Ovary (tissue), 9 donors: Measurements from ENCODE around the gene PRSS38. TPM values are rescaled to one million over a fixed set of nuclear protein-coding genes. Genes with fewer than 3 reads are reported as not detected.

ENCODE experiments used
- DNase-seq, 5 donors: peaks; one replicate each; pipeline ENCODE4 v3.0.0-alpha.2; 2019 to 2020
- H3K27ac ChIP-seq, 2 donors: fragments of 200-600 bp; one replicate each; pipeline versions ENCODE4 v1.5.1 to v1.8.0; 2019 to 2022
- H3K27me3 ChIP-seq: fragments of 200-600 bp; one replicate; pipeline ENCODE4 v1.8.0; 2022
- H3K36me3 ChIP-seq: fragments of 200-600 bp; sonication (generic); one replicate; pipeline ENCODE4 v1.5.1; 2019
- H3K4me1 ChIP-seq: one replicate; pipeline ENCODE4 v1.8.1; 2013; ENCODE audit warnings: mild to moderate bottlenecking, moderate library complexity; ENCODE audit not compliant: insufficient read depth
- H3K4me3 ChIP-seq: fragments of 200-600 bp; sonication (generic); one replicate; pipeline ENCODE4 v1.5.1; 2017
- H3K9me3 ChIP-seq, 2 donors: fragments of 200-600 bp in 1 of 2; sonication (generic) in 1 of 2; one replicate each; pipeline versions ENCODE4 v1.5.1 to v1.8.1; 2013 to 2019; ENCODE audit warnings: mild to moderate bottlenecking in 1 of 2, moderate library complexity in 1 of 2
- EP300 ChIP-seq: sonication (generic); formaldehyde crosslinking; IDR thresholded peaks from one replicate; pipeline ENCODE4 v1.6.1; 2017; ENCODE audit warnings: antibody characterized with exemption
- POLR2A ChIP-seq: fragments of 450-650 bp; IDR thresholded peaks from one replicate; pipeline ENCODE4 v1.6.1; 2017; ENCODE audit warnings: antibody characterized with exemption, mild to moderate bottlenecking, moderate library complexity
- WGBS, 3 donors: extraction: QIAGEN DNeasy Blood & Tissue Kit in 1 of 3; methylation state at CpG; one replicate each; pipeline versions ENCODE4 v1.1.5 to v1.1.7; 2013 to 2017; 5-methylcytosine and 5-hydroxymethylcytosine counted together
- intact Hi-C, 4 donors: fragments of 100-400 bp; cut with DNase I; formaldehyde crosslinking; loops; one replicate each; pipeline versions ENCODE4 v1.11.0 to v1.15.1; 2022 to 2023
- polyA plus RNA-seq, 2 donors: library from polyadenylated mRNA; stranded (reverse); fragments of 200-250 nt in 1 of 2; fragments of 350-450 nt in 1 of 2; fragmentation: Illumina TruSeq in 1 of 2; extraction: RNeasy Lipid Tissue Mini Kit (QIAGEN cat#74804) in 1 of 2; gene quantifications; one replicate each; pipeline ENCODE4 v1.2.3, GENCODE V29; 2013 to 2014
- total RNA-seq, 7 donors: library from RNA; depleted of rRNA in 2 of 7; stranded (reverse); fragments of >200 nt in 2 of 7; fragmentation: NEBNext Ultra II Directional in 3 of 7; extraction: Animal tissue kit (Norgen Biotek cat#: 25700) in 3 of 7; gene quantifications; one replicate each; pipeline versions ENCODE4 v1.1.0 to v1.2.4, GENCODE V29; 2016 to 2023
- TF ChIP-seq, protein P1 (sequence below), 3 donors: fragments of 450-650 bp in 2 of 3; fragments of 200-600 bp in 1 of 3; IDR thresholded peaks; one replicate each; pipeline versions ENCODE4 v1.5.1 to v1.8.0; 2016 to 2022; ENCODE audit warnings: antibody characterized with exemption in 3 of 3, mild to moderate bottlenecking in 1 of 3
- donor health status: DM: no; HTN: no; CAD: no; lungs with moderate emphysema.
- donor health status: DM: no; HTN: no; CAD: no.
- donor health status: Bipolar disorder and iron deficiency.
- donor health status: DM: yes; HTN: yes; CAD: no.
- donor health status: DM: no; HTN: no; CAD: no.
- donor health status: DM: yes; HTN: yes; CAD: no.

Gene PRSS38
- total and polyA plus RNA-seq, 9 donors: not detected

- Histone ChIP-seq H3K4me1 (peaks cover 17% of the 10 kb centered on the region), H3K27me3 (no peaks in the 10 kb centered on the region), H3K4me3 (peak overlapping the region; percentile 41), H3K27ac (peak overlapping the region; percentile 17 to 76), H3K36me3 (no peaks in the 10 kb centered on the region), H3K9me3 (no peaks in the 10 kb centered on the region)
- no peak for TF ChIP-seq POLR2A
- no peak for TF ChIP-seq EP300
- TF ChIP-seq, protein P1, sequence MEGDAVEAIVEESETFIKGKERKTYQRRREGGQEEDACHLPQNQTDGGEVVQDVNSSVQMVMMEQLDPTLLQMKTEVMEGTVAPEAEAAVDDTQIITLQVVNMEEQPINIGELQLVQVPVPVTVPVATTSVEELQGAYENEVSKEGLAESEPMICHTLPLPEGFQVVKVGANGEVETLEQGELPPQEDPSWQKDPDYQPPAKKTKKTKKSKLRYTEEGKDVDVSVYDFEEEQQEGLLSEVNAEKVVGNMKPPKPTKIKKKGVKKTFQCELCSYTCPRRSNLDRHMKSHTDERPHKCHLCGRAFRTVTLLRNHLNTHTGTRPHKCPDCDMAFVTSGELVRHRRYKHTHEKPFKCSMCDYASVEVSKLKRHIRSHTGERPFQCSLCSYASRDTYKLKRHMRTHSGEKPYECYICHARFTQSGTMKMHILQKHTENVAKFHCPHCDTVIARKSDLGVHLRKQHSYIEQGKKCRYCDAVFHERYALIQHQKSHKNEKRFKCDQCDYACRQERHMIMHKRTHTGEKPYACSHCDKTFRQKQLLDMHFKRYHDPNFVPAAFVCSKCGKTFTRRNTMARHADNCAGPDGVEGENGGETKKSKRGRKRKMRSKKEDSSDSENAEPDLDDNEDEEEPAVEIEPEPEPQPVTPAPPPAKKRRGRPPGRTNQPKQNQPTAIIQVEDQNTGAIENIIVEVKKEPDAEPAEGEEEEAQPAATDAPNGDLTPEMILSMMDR (IDR thresholded peaks at IDR 0.05): no peak
- peak; percentile 80 to 89 (median 85) for DNase-seq
- 0 to 1% (median 1%) methylated on average over 58 to 60 of the region's 60 CpGs for WGBS, 3 donors
- intact Hi-C loops: loop anchor here in 1 of 4 donors (2.0 kb wide), 1 partner anchor 59 kb away; no protein-coding TSS in a partner anchor
Measured at GRCh38 chr1:227787513-227788270, 27.8 kb upstream of the PRSS38 start.

- TF ChIP-seq POLR2A: no peak
- TF ChIP-seq EP300: no peak
- TF ChIP-seq, protein P1 (IDR thresholded peaks at IDR 0.05): no peak
- peaks cover 19% of the 10 kb centered on the region for H3K4me1 ChIP-seq
- intact Hi-C loops: loop anchor here in 1 of 4 donors (2.0 kb wide), 1 partner anchor 60 kb away; no protein-coding TSS in a partner anchor
- WGBS, 3 donors: 1 to 2% (median 2%) methylated on average over 62 to 68 of the region's 68 CpGs
- DNase-seq: peak; percentile 62 to 81 (median 79)
- H3K27ac ChIP-seq: peak overlapping the region in 1 of 2 donors; percentile 76
- H3K27me3 ChIP-seq: no peaks in the 10 kb centered on the region
- no peaks in the 10 kb centered on the region for H3K36me3 ChIP-seq
- no peaks in the 10 kb centered on the region for H3K9me3 ChIP-seq
- H3K4me3 ChIP-seq: peak overlapping the region; percentile 41
Measured at GRCh38 chr1:227788271-227789083, 27.0 kb upstream of the PRSS38 start.

GRCh38 chr1:227789084-227790033 lies 26.1 kb upstream of the PRSS38 start:
- Histone ChIP-seq H3K36me3 (no peaks in the 10 kb centered on the region), H3K9me3 (no peaks in the 10 kb centered on the region), H3K4me3 (peak overlapping the region; percentile 41), H3K27me3 (no peaks in the 10 kb centered on the region), H3K27ac (peak overlapping the region in 1 of 2 donors; percentile 76), H3K4me1 (peaks cover 23% of the 10 kb centered on the region)
- peak in 1 of 5 donors; percentile 31 for DNase-seq
- intact Hi-C loops: loop anchor here in 1 of 4 donors (2.0 kb wide), 1 partner anchor 61 kb away; no protein-coding TSS in a partner anchor
- TF ChIP-seq EP300: no peak
- TF ChIP-seq, protein P1 (IDR thresholded peaks at IDR 0.05): no peak
- TF ChIP-seq POLR2A: no peak
- 62 to 69% (median 67%) methylated on average over 23 of the region's 23 CpGs for WGBS, 3 donors

DNA sequence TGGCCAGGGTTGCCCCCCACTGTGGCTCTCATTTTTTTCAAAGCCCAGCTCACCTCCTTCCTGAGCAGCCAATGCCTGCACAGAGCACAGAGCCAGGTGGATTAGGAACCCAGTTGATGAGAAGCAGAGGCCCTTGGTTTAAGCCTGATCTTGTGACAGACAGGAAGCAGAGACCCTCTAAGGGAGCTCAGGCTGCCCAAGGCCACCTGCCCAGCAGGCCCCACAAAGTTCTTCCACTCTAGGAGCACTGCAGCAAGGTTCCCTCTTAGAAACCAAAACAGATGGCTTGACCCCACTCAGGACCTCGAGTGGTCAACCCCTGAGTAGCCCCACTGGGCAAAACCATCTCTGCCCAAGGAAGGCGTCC lies 25.5 kb upstream of the PRSS38 start:
- Histone ChIP-seq H3K36me3 (no peaks in the 10 kb centered on the region), H3K4me3 (no peak overlapping the region), H3K9me3 (no peaks in the 10 kb centered on the region), H3K4me1 (peaks cover 28% of the 10 kb centered on the region), H3K27me3 (no peaks in the 10 kb centered on the region), H3K27ac (no peak overlapping the region)
- 93 to 98% (median 94%) methylated on average over 2 of the region's 2 CpGs for WGBS, 3 donors
- TF ChIP-seq, protein P1 (IDR thresholded peaks at IDR 0.05): no peak
- TF ChIP-seq EP300: no peak
- TF ChIP-seq POLR2A: no peak
- intact Hi-C loops: no loop called here
- no peak for DNase-seq
